ENCODE measurements around the gene DCDC2B.

DCDC2B gene

GRCh38 chr1:32223683-32224082 is 14.8 kb downstream of the DCDC2B start:
- no peak for DNase-seq (ENCODE audit: low spot score)

GRCh38 chr1:32224285-32224684 is 15.4 kb downstream of the DCDC2B start:
- DNase-seq (ENCODE audit: low spot score): no peak

GRCh38 chr1:32228771-32229170 is 19.9 kb downstream of the DCDC2B start:
- no peak for DNase-seq (ENCODE audit: low spot score)

GRCh38 chr1:32231843-32232432 is 23.0 kb downstream of the DCDC2B start:
- DNase-seq (ENCODE audit: low spot score): no peak

- no peak for DNase-seq (ENCODE audit: low spot score)
These were observed 23.8 kb downstream of the DCDC2B start for GRCh38 chr1:32232558-32233304.

- no peak for DNase-seq (ENCODE audit: low spot score)
These were observed 25.9 kb downstream of the DCDC2B start for GRCh38 chr1:32234792-32235191.

GRCh38 chr1:32239337-32239736 is 30.4 kb downstream of the DCDC2B start:
- DNase-seq (ENCODE audit: low spot score): no peak

GRCh38 chr1:32239790-32240139 is 30.9 kb downstream of the DCDC2B start:
- no peak for DNase-seq (ENCODE audit: low spot score)

- DNase-seq (ENCODE audit: low spot score): peak; percentile 62
These were observed 31.5 kb downstream of the DCDC2B start for GRCh38 chr1:32240140-32240951.

GRCh38 chr1:32241001-32241763 is 32.3 kb downstream of the DCDC2B start:
- DNase-seq (ENCODE audit: low spot score): peak; percentile 61

GRCh38 chr1:32242341-32242851 is 33.5 kb downstream of the DCDC2B start:
- peak; percentile 82 for DNase-seq (ENCODE audit: low spot score)

- no peak for DNase-seq (ENCODE audit: low spot score)
These were observed 38.0 kb downstream of the DCDC2B start, which contains the start of gene FAM167B for GRCh38 chr1:32246888-32247273. TSS of gene FAM167B (plus strand) at chr1:32247222. CDS start at chr1:32247422, 200 bp downstream.

- DNase-seq (ENCODE audit: low spot score): no peak
These were observed 38.6 kb downstream of the DCDC2B start for GRCh38 chr1:32247452-32247851.

GRCh38 chr1:32247983-32248889 is 39.3 kb downstream of the DCDC2B start:
- DNase-seq (ENCODE audit: low spot score): no peak

- DNase-seq (ENCODE audit: low spot score): no peak
These were observed 41.1 kb downstream of the DCDC2B start for GRCh38 chr1:32249831-32250525.

GRCh38 chr1:32250893-32251716 is 42.2 kb downstream of the DCDC2B start, which contains the start of gene LCK:
TSS of gene LCK (plus strand) at chr1:32251265. CDS start at chr1:32274330, 23,065 bp downstream.
- DNase-seq (ENCODE audit: low spot score): no peak

GRCh38 chr1:32255072-32256071 is 46.5 kb downstream of the DCDC2B start:
- no peak for DNase-seq (ENCODE audit: low spot score)

All from globus pallidus (tissue), 1 donor.